Aorta (tissue), 5 donors: Measurements from ENCODE around the gene C5orf63. TPM values are rescaled to one million over a fixed set of nuclear protein-coding genes. Genes with fewer than 3 reads are reported as not detected.
"Not testable (repeated sequence)": the region's sequence is repeated elsewhere in the genome, so short reads cannot be mapped to it uniquely, and the experiment has no call there.

Experiments used
- ATAC-seq: fragments of 200-7000 bp; cut with Tn5 transposase; one replicate; pipeline ENCODE4 v1.9.1; 2022; ENCODE audit warnings: moderate library complexity; ENCODE audit not compliant: low FRiP score
- DNase-seq, 2 donors: peaks; one replicate each; pipeline ENCODE4 v3.0.0-alpha.2; 2020
- H3K27ac ChIP-seq, 2 donors: one replicate each; pipeline ENCODE4 v1.5.1; 2013; ENCODE audit warnings: low read length in 2 of 2, mild to moderate bottlenecking in 2 of 2, moderate library complexity in 2 of 2, control low read depth in 1 of 2, inconsistent platforms in 1 of 2, low read depth in 1 of 2
- H3K27me3 ChIP-seq, 2 donors: one replicate each; pipeline ENCODE4 v1.6.1; 2013; ENCODE audit warnings: control low read depth in 1 of 2, low read length in 1 of 2, mild to moderate bottlenecking in 1 of 2, moderate library complexity in 1 of 2; ENCODE audit not compliant: insufficient read depth in 2 of 2, control insufficient read depth in 1 of 2
- H3K36me3 ChIP-seq, 2 donors: one replicate each; pipeline ENCODE4 v1.6.1; 2013; ENCODE audit warnings: control low read depth in 1 of 2, low read length in 1 of 2, mild to moderate bottlenecking in 1 of 2; ENCODE audit not compliant: insufficient read depth in 2 of 2, control insufficient read depth in 1 of 2
- H3K4me1 ChIP-seq, 2 donors: one replicate each; pipeline ENCODE4 v1.6.1; 2013; ENCODE audit warnings: low read length in 2 of 2, control low read depth in 1 of 2, mild to moderate bottlenecking in 1 of 2, moderate library complexity in 1 of 2; ENCODE audit not compliant: insufficient read depth in 2 of 2, control insufficient read depth in 1 of 2
- H3K4me3 ChIP-seq, 2 donors: one replicate each; pipeline ENCODE4 v1.5.1; 2013; ENCODE audit warnings: low read length in 2 of 2, control low read depth in 1 of 2, mild to moderate bottlenecking in 1 of 2
- H3K9me3 ChIP-seq: one replicate; pipeline ENCODE4 v1.6.1; 2013; ENCODE audit warnings: mild to moderate bottlenecking, low read length; ENCODE audit not compliant: control insufficient read depth
- WGBS, 2 donors: extraction: QIAGEN DNeasy Blood & Tissue Kit; methylation state at CpG; one replicate each; pipeline ENCODE4 v1.1.7; 2013; 5-methylcytosine and 5-hydroxymethylcytosine counted together
- intact Hi-C, 2 donors: fragments of 100-400 bp; cut with DNase I; formaldehyde crosslinking; loops; one replicate each; pipeline versions ENCODE4 v1.14.2 to v1.15.0; 2022
- polyA plus RNA-seq, 2 donors: library from polyadenylated mRNA; stranded (reverse); fragments of 200-250 nt; gene quantifications; one replicate each; pipeline ENCODE4 v1.2.3, GENCODE V29; 2013
- total RNA-seq, 2 donors: library from RNA; stranded (reverse); fragmentation: NEBNext Ultra II Directional; extraction: Animal tissue kit (Norgen Biotek cat#: 25700); gene quantifications; one replicate each; pipeline ENCODE4 v1.2.1, GENCODE V29; 2021
- donor health status: healthy with polysubstance abuse.
- donor health status: Bipolar disorder and iron deficiency.
- donor health status: DM: no; HTN: no; CAD: no.
- donor health status: DM: no; HTN: no; CAD: no.
- donor health status: DM: yes; HTN: yes; CAD: no.

The C5orf63 gene
- total and polyA plus RNA-seq, 4 donors: 3.1 to 7.3 (median 5.2) TPM

GRCh38 chr5:127064253-127064840, 9.0 kb downstream of the C5orf63 start:
- Histone ChIP-seq H3K4me3 (no peak overlapping the region), H3K27me3 (no peaks in the 10 kb centered on the region), H3K27ac (no peak overlapping the region), H3K36me3 (no peaks in the 10 kb centered on the region), H3K4me1 (no peaks in the 10 kb centered on the region), H3K9me3 (no peaks in the 10 kb centered on the region)
- intact Hi-C loops: no loop called here
- 95 to 98% methylated on average over 4 of the region's 4 CpGs for WGBS, 2 donors
- ATAC-seq: no peak
- no peak for DNase-seq

- DNase-seq (no peak), ATAC-seq (no peak)
- H3K36me3 ChIP-seq: no peaks in the 10 kb centered on the region
- no peaks in the 10 kb centered on the region for H3K9me3 ChIP-seq
- H3K4me1 ChIP-seq: no peaks in the 10 kb centered on the region
- WGBS, 2 donors: 72 to 79% methylated on average over 2 of the region's 2 CpGs
- H3K27ac ChIP-seq: no peak overlapping the region
- H3K4me3 ChIP-seq: no peak overlapping the region
- H3K27me3 ChIP-seq: no peaks in the 10 kb centered on the region
- intact Hi-C loops: no loop called here
These were observed 9.9 kb downstream of the C5orf63 start for GRCh38 chr5:127063257-127063913.

GRCh38 chr5:127061956-127062355, 11.3 kb downstream of the C5orf63 start:
- DNase-seq (no peak), ATAC-seq (no peak)
- no peaks in the 10 kb centered on the region for H3K4me1 ChIP-seq
- no peak overlapping the region for H3K27ac ChIP-seq
- no peak overlapping the region for H3K4me3 ChIP-seq
- H3K27me3 ChIP-seq: no peaks in the 10 kb centered on the region
- H3K36me3 ChIP-seq: no peaks in the 10 kb centered on the region
- H3K9me3 ChIP-seq: no peaks in the 10 kb centered on the region
- 64 to 65% methylated on average over 1 of the region's 1 CpG for WGBS, 2 donors
- intact Hi-C loops: no loop called here

GRCh38 chr5:127061537-127061936, 11.8 kb downstream of the C5orf63 start:
- no peak for DNase-seq
- H3K4me3 ChIP-seq: no peak overlapping the region
- intact Hi-C loops: no loop called here
- H3K4me1 ChIP-seq: no peaks in the 10 kb centered on the region
- no peaks in the 10 kb centered on the region for H3K9me3 ChIP-seq
- WGBS, 2 donors: 89 to 91% methylated on average over 1 of the region's 1 CpG
- H3K27me3 ChIP-seq: no peaks in the 10 kb centered on the region
- no peak overlapping the region for H3K27ac ChIP-seq
- no peak for ATAC-seq
- H3K36me3 ChIP-seq: no peaks in the 10 kb centered on the region

GRCh38 chr5:127060470-127060985, 12.8 kb downstream of the C5orf63 start:
- DNase-seq: no peak
- no peak for ATAC-seq
- Histone ChIP-seq H3K36me3 (no peaks in the 10 kb centered on the region), H3K27ac (no peak overlapping the region), H3K27me3 (no peaks in the 10 kb centered on the region), H3K4me1 (no peaks in the 10 kb centered on the region), H3K4me3 (no peak overlapping the region), H3K9me3 (no peaks in the 10 kb centered on the region)
- intact Hi-C loops: no loop called here
- WGBS, 2 donors: 77 to 78% methylated on average over 1 of the region's 1 CpG

GRCh38 chr5:127056896-127057295, 16.4 kb downstream of the C5orf63 start:
- Histone ChIP-seq H3K27me3 (no peaks in the 10 kb centered on the region), H3K27ac (no peak overlapping the region), H3K9me3 (no peaks in the 10 kb centered on the region), H3K4me3 (no peak overlapping the region), H3K4me1 (no peaks in the 10 kb centered on the region), H3K36me3 (no peaks in the 10 kb centered on the region)
- WGBS, 2 donors: 76 to 81% methylated on average over 2 of the region's 2 CpGs
- DNase-seq: no peak
- ATAC-seq: no peak
- intact Hi-C loops: no loop called here

- no peak for DNase-seq
- intact Hi-C loops: no loop called here
- ATAC-seq: no peak
These were observed 17.2 kb downstream of the C5orf63 start for GRCh38 chr5:127055880-127056653.

GRCh38 chr5:127053551-127053950, 19.8 kb downstream of the C5orf63 start:
- H3K9me3 ChIP-seq, H3K4me1 ChIP-seq, ATAC-seq, H3K36me3 ChIP-seq, intact Hi-C loops, H3K27ac ChIP-seq, DNase-seq, H3K27me3 ChIP-seq, H3K4me3 ChIP-seq: not testable (repeated sequence)
- WGBS, 2 donors: 97% methylated on average over 6 of the region's 6 CpGs

More at GRCh38 chr5:127055880-127056653, 17.2 kb downstream of the C5orf63 start:
- H3K27ac ChIP-seq: no peak overlapping the region
- H3K27me3 ChIP-seq: no peaks in the 10 kb centered on the region
- no peaks in the 10 kb centered on the region for H3K36me3 ChIP-seq
- H3K4me1 ChIP-seq: no peaks in the 10 kb centered on the region
- WGBS, 2 donors: 89 to 93% methylated on average over 3 of the region's 3 CpGs
- no peaks in the 10 kb centered on the region for H3K9me3 ChIP-seq
- H3K4me3 ChIP-seq: no peak overlapping the region
